Measurements from ENCODE around the gene COBLL1. TPM values are rescaled to one million over a fixed set of nuclear protein-coding genes. Genes with fewer than 3 reads are reported as not detected.

Gene COBLL1
- total RNA-seq, 1 experiment from 2014 or later: 47.0 TPM

GRCh38 chr2:164811819-164812218 is 29.8 kb downstream of the COBLL1 start:
- H3K27ac Mint-ChIP-seq (ENCODE audit: low read depth, unreplicated experiment): no peak overlapping the region
- H3K27me3 Mint-ChIP-seq (ENCODE audit: insufficient read depth, unreplicated experiment): no peaks in the 10 kb centered on the region
- POLR2A ChIA-PET: interaction anchor here (5.1 kb wide), 1 partner anchor 30 kb away, joined by 41 read pairs; the partner anchor contains the start of gene COBLL1
- peaks cover 5% of the 10 kb centered on the region for H3K4me1 Mint-ChIP-seq (ENCODE audit: insufficient read depth, unreplicated experiment)
- H3K36me3 Mint-ChIP-seq (ENCODE audit: insufficient read depth, unreplicated experiment): no peaks in the 10 kb centered on the region
- no TSS peak for BruUV-seq (replicated peaks)
- CTCF ChIA-PET: no interaction called here
- DNase-seq (ENCODE audit: unreplicated experiment): no peak
- no peak overlapping the region for H3K4me3 Mint-ChIP-seq (ENCODE audit: unreplicated experiment)
- TF ChIP-seq, protein P1, sequence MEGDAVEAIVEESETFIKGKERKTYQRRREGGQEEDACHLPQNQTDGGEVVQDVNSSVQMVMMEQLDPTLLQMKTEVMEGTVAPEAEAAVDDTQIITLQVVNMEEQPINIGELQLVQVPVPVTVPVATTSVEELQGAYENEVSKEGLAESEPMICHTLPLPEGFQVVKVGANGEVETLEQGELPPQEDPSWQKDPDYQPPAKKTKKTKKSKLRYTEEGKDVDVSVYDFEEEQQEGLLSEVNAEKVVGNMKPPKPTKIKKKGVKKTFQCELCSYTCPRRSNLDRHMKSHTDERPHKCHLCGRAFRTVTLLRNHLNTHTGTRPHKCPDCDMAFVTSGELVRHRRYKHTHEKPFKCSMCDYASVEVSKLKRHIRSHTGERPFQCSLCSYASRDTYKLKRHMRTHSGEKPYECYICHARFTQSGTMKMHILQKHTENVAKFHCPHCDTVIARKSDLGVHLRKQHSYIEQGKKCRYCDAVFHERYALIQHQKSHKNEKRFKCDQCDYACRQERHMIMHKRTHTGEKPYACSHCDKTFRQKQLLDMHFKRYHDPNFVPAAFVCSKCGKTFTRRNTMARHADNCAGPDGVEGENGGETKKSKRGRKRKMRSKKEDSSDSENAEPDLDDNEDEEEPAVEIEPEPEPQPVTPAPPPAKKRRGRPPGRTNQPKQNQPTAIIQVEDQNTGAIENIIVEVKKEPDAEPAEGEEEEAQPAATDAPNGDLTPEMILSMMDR (IDR thresholded peaks at IDR 0.05; ENCODE audit: unreplicated experiment): no peak
- intact Hi-C loops (cut with micrococcal nuclease): no loop called here
- H3K9me3 Mint-ChIP-seq (ENCODE audit: unreplicated experiment): no peaks in the 10 kb centered on the region

- no peaks in the 10 kb centered on the region for H3K27me3 Mint-ChIP-seq (ENCODE audit: insufficient read depth, unreplicated experiment)
- no peak overlapping the region for H3K27ac Mint-ChIP-seq (ENCODE audit: low read depth, unreplicated experiment)
- no peaks in the 10 kb centered on the region for H3K36me3 Mint-ChIP-seq (ENCODE audit: insufficient read depth, unreplicated experiment)
- no peak overlapping the region for H3K4me3 Mint-ChIP-seq (ENCODE audit: unreplicated experiment)
- DNase-seq (ENCODE audit: unreplicated experiment): peak; percentile 63
- ChIA-PET POLR2A (interaction anchor here (0.7 to 5.1 kb wide), 4 partner anchors 24 to 91 kb away, joined by 3 to 41 read pairs (median 4); partner anchors contain the start of gene COBLL1), CTCF (no interaction called here)
- H3K4me1 Mint-ChIP-seq (ENCODE audit: insufficient read depth, unreplicated experiment): peaks cover 5% of the 10 kb centered on the region
- no TSS peak for BruUV-seq (replicated peaks)
- intact Hi-C loops (cut with micrococcal nuclease): no loop called here
- no peaks in the 10 kb centered on the region for H3K9me3 Mint-ChIP-seq (ENCODE audit: unreplicated experiment)
- TF ChIP-seq, protein P1 (IDR thresholded peaks at IDR 0.05; ENCODE audit: unreplicated experiment): no peak
Observed at GRCh38 chr2:164810843-164811242, 30.8 kb downstream of the COBLL1 start.

- TF ChIP-seq, protein P1 (IDR thresholded peaks at IDR 0.05; ENCODE audit: unreplicated experiment): no peak
- intact Hi-C loops (cut with micrococcal nuclease): no loop called here
- ChIA-PET POLR2A (interaction anchor here (0.6 to 5.1 kb wide), 7 partner anchors 12 to 68 kb away, joined by 3 to 41 read pairs (median 4); partner anchors contain the start of gene COBLL1), CTCF (interaction anchor here (0.9 kb wide), 3 partner anchors 33 to 105 kb away, joined by 4 to 6 read pairs (median 5); partner anchors contain the start of gene COBLL1)
- no peak for DNase-seq (ENCODE audit: unreplicated experiment)
- BruUV-seq (replicated peaks): no TSS peak
- Mint-ChIP-seq H3K36me3 (ENCODE audit: insufficient read depth, unreplicated experiment) (no peaks in the 10 kb centered on the region), H3K4me3 (ENCODE audit: unreplicated experiment) (no peak overlapping the region), H3K9me3 (ENCODE audit: unreplicated experiment) (no peaks in the 10 kb centered on the region), H3K27me3 (ENCODE audit: insufficient read depth, unreplicated experiment) (no peaks in the 10 kb centered on the region), H3K27ac (ENCODE audit: low read depth, unreplicated experiment) (no peak overlapping the region), H3K4me1 (ENCODE audit: insufficient read depth, unreplicated experiment) (peaks cover 5% of the 10 kb centered on the region)
Observed at GRCh38 chr2:164808776-164809175, 32.8 kb downstream of the COBLL1 start.

GRCh38 chr2:164803776-164804466 is 37.7 kb downstream of the COBLL1 start:
- BruUV-seq (replicated peaks): no TSS peak
- H3K4me3 Mint-ChIP-seq (ENCODE audit: unreplicated experiment): no peak overlapping the region
- ChIA-PET POLR2A (no interaction called here), CTCF (interaction anchor here (0.9 kb wide), 1 partner anchor 66 kb away, joined by 4 read pairs; no protein-coding TSS in a partner anchor)
- H3K36me3 Mint-ChIP-seq (ENCODE audit: insufficient read depth, unreplicated experiment): no peaks in the 10 kb centered on the region
- no peak for DNase-seq (ENCODE audit: unreplicated experiment)
- no peaks in the 10 kb centered on the region for H3K27me3 Mint-ChIP-seq (ENCODE audit: insufficient read depth, unreplicated experiment)
- no peaks in the 10 kb centered on the region for H3K4me1 Mint-ChIP-seq (ENCODE audit: insufficient read depth, unreplicated experiment)
- TF ChIP-seq, protein P1 (IDR thresholded peaks at IDR 0.05; ENCODE audit: unreplicated experiment): no peak
- H3K27ac Mint-ChIP-seq (ENCODE audit: low read depth, unreplicated experiment): no peak overlapping the region
- intact Hi-C loops (cut with micrococcal nuclease): no loop called here
- H3K9me3 Mint-ChIP-seq (ENCODE audit: unreplicated experiment): no peaks in the 10 kb centered on the region

Data from MCF 10A (cell line).